Measurements from ENCODE around the gene SCN7A. TPM values are rescaled to one million over a fixed set of nuclear protein-coding genes. Genes with fewer than 3 reads are reported as not detected.

The SCN7A gene
- total RNA-seq, 1 experiment from 2014 or later: 0.17 TPM

DNA sequence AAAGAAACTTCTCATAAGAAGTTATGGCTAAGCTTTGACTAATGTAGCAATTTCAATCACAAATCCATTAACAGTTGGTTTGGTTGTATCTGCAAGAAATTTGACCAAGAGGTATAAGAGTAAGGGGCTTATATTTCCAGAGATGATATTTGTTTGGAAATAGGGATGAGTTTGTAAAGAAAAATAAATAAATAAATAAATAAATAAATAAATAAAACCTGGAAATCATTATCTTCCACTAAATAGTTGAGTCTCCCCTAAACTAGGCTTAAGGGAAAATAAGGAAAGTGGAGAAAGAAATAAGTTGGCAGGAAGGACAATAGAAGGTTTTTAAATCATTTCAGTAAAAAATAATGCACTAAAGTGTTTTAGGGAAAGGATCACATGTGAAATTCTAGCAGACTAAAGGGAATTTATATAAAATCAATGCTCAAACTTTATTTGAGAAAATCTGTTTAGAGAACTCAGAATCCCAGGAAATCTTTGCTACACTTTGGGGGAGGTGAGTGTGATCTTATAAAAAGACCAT, 23.5 kb upstream of the SCN7A start:
- no peak for DNase-seq (ENCODE audit: low spot score)
- ChIA-PET CTCF (no interaction called here), POLR2A (no interaction called here)

More for the DNA sequence above, 23.5 kb upstream of the SCN7A start:
- Mint-ChIP-seq H3K27ac (no peak overlapping the region), H3K9me3 (no peaks in the 10 kb centered on the region), H3K27me3 (ENCODE audit: low read depth) (no peaks in the 10 kb centered on the region), H3K4me3 (no peak overlapping the region), H3K4me1 (peaks cover 9% of the 10 kb centered on the region), H3K36me3 (no peaks in the 10 kb centered on the region)
- TF ChIP-seq KAT7 (CRISPR knock-in tag; IDR thresholded peaks at IDR 0.05; ENCODE audit: borderline replicate concordance): no peak
- no peak for TF ChIP-seq CREM (CRISPR knock-in tag; IDR thresholded peaks at IDR 0.05)
- no peak for TF ChIP-seq NR1H2 (CRISPR knock-in tag; IDR thresholded peaks at IDR 0.05)
- no peak for TF ChIP-seq ZBTB21 (CRISPR knock-in tag; IDR thresholded peaks at IDR 0.05; ENCODE audit: borderline replicate concordance)
- TF ChIP-seq, protein P1, sequence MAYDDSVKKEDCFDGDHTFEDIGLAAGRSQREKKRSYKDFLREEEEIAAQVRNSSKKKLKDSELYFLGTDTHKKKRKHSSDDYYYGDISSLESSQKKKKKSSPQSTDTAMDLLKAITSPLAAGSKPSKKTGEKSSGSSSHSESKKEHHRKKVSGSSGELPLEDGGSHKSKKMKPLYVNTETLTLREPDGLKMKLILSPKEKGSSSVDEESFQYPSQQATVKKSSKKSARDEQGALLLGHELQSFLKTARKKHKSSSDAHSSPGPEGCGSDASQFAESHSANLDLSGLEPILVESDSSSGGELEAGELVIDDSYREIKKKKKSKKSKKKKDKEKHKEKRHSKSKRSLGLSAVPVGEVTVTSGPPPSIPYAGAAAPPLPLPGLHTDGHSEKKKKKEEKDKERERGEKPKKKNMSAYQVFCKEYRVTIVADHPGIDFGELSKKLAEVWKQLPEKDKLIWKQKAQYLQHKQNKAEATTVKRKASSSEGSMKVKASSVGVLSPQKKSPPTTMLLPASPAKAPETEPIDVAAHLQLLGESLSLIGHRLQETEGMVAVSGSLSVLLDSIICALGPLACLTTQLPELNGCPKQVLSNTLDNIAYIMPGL (CRISPR knock-in tag; IDR thresholded peaks at IDR 0.05): no peak
- TF ChIP-seq ZNF219 (CRISPR knock-in tag; IDR thresholded peaks at IDR 0.05; ENCODE audit: borderline replicate concordance): no peak
- TF ChIP-seq, protein P2, sequence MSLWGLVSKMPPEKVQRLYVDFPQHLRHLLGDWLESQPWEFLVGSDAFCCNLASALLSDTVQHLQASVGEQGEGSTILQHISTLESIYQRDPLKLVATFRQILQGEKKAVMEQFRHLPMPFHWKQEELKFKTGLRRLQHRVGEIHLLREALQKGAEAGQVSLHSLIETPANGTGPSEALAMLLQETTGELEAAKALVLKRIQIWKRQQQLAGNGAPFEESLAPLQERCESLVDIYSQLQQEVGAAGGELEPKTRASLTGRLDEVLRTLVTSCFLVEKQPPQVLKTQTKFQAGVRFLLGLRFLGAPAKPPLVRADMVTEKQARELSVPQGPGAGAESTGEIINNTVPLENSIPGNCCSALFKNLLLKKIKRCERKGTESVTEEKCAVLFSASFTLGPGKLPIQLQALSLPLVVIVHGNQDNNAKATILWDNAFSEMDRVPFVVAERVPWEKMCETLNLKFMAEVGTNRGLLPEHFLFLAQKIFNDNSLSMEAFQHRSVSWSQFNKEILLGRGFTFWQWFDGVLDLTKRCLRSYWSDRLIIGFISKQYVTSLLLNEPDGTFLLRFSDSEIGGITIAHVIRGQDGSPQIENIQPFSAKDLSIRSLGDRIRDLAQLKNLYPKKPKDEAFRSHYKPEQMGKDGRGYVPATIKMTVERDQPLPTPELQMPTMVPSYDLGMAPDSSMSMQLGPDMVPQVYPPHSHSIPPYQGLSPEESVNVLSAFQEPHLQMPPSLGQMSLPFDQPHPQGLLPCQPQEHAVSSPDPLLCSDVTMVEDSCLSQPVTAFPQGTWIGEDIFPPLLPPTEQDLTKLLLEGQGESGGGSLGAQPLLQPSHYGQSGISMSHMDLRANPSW (CRISPR knock-in tag; conservative IDR thresholded peaks at IDR 0.05; ENCODE audit: low read depth): no peak
- no peak for TF ChIP-seq ZNF423 (CRISPR knock-in tag; IDR thresholded peaks at IDR 0.05)
- no peak for TF ChIP-seq SMAD3 (CRISPR knock-in tag; IDR thresholded peaks at IDR 0.05; ENCODE audit: borderline replicate concordance)
- TF ChIP-seq ZNF396 (CRISPR knock-in tag; IDR thresholded peaks at IDR 0.05; ENCODE audit: borderline replicate concordance): no peak
- no peak for TF ChIP-seq ZNF263 (CRISPR knock-in tag; IDR thresholded peaks at IDR 0.05; ENCODE audit: low read depth)
- no peak for TF ChIP-seq JAZF1 (CRISPR knock-in tag; IDR thresholded peaks at IDR 0.05)
- no peak for TF ChIP-seq ZNF232 (CRISPR knock-in tag; IDR thresholded peaks at IDR 0.05)
- TF ChIP-seq FOXJ3 (CRISPR knock-in tag; IDR thresholded peaks at IDR 0.05; ENCODE audit: borderline replicate concordance): no peak
- TF ChIP-seq, protein P3, sequence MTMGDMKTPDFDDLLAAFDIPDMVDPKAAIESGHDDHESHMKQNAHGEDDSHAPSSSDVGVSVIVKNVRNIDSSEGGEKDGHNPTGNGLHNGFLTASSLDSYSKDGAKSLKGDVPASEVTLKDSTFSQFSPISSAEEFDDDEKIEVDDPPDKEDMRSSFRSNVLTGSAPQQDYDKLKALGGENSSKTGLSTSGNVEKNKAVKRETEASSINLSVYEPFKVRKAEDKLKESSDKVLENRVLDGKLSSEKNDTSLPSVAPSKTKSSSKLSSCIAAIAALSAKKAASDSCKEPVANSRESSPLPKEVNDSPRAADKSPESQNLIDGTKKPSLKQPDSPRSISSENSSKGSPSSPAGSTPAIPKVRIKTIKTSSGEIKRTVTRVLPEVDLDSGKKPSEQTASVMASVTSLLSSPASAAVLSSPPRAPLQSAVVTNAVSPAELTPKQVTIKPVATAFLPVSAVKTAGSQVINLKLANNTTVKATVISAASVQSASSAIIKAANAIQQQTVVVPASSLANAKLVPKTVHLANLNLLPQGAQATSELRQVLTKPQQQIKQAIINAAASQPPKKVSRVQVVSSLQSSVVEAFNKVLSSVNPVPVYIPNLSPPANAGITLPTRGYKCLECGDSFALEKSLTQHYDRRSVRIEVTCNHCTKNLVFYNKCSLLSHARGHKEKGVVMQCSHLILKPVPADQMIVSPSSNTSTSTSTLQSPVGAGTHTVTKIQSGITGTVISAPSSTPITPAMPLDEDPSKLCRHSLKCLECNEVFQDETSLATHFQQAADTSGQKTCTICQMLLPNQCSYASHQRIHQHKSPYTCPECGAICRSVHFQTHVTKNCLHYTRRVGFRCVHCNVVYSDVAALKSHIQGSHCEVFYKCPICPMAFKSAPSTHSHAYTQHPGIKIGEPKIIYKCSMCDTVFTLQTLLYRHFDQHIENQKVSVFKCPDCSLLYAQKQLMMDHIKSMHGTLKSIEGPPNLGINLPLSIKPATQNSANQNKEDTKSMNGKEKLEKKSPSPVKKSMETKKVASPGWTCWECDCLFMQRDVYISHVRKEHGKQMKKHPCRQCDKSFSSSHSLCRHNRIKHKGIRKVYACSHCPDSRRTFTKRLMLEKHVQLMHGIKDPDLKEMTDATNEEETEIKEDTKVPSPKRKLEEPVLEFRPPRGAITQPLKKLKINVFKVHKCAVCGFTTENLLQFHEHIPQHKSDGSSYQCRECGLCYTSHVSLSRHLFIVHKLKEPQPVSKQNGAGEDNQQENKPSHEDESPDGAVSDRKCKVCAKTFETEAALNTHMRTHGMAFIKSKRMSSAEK (CRISPR knock-in tag; IDR thresholded peaks at IDR 0.05; ENCODE audit: borderline replicate concordance): no peak
- no peak for TF ChIP-seq NR3C1 (CRISPR knock-in tag; conservative IDR thresholded peaks at IDR 0.05; ENCODE audit: low read depth)
- TF ChIP-seq EMX1 (CRISPR knock-in tag; IDR thresholded peaks at IDR 0.05): no peak
- TF ChIP-seq, protein P4, sequence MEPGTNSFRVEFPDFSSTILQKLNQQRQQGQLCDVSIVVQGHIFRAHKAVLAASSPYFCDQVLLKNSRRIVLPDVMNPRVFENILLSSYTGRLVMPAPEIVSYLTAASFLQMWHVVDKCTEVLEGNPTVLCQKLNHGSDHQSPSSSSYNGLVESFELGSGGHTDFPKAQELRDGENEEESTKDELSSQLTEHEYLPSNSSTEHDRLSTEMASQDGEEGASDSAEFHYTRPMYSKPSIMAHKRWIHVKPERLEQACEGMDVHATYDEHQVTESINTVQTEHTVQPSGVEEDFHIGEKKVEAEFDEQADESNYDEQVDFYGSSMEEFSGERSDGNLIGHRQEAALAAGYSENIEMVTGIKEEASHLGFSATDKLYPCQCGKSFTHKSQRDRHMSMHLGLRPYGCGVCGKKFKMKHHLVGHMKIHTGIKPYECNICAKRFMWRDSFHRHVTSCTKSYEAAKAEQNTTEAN (CRISPR knock-in tag; IDR thresholded peaks at IDR 0.05): no peak
- TF ChIP-seq, protein P5, sequence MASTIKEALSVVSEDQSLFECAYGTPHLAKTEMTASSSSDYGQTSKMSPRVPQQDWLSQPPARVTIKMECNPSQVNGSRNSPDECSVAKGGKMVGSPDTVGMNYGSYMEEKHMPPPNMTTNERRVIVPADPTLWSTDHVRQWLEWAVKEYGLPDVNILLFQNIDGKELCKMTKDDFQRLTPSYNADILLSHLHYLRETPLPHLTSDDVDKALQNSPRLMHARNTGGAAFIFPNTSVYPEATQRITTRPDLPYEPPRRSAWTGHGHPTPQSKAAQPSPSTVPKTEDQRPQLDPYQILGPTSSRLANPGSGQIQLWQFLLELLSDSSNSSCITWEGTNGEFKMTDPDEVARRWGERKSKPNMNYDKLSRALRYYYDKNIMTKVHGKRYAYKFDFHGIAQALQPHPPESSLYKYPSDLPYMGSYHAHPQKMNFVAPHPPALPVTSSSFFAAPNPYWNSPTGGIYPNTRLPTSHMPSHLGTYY (CRISPR knock-in tag; IDR thresholded peaks at IDR 0.05): no peak
- ATAC-seq: no peak

Data from WTC11 (cell line).